Endothelial cell of umbilical vein (primary cell): ENCODE measurements around the gene MAP6. TPM values are rescaled to one million over a fixed set of nuclear protein-coding genes. Genes with fewer than 3 reads are reported as not detected.

ENCODE experiments used
- BruUV-seq: library from RNA; stranded (reverse); fragments of 400-500 nt; replicated peaks from 2 replicates; lab custom pipeline; 2021; lab: Mats Ljungman, UMichigan
- CTCF ChIA-PET: fragments of 300-600, 350-600 bp; sonication (Branson Sonifier 250); formaldehyde crosslinking; loops from one replicate; lab custom pipeline; 2021; ENCODE audit warnings: antibody characterized with exemption, inconsistent platforms; lab: Charles Lee
- POLR2A ChIA-PET: fragments of 300-600, 350-600 bp; sonication (Branson Sonifier 250); formaldehyde crosslinking; loops from one replicate; lab custom pipeline; 2021; ENCODE audit warnings: antibody characterized with exemption, inconsistent platforms; lab: Charles Lee
- DNase-seq: peaks from one replicate; pipeline ENCODE4 v3.0.0-alpha.2; 2011; ENCODE audit warnings: low read depth, low spot score
- FAIRE-seq: peaks from 2 replicates; lab custom pipeline; 2011; peaks lifted over from hg19 to GRCh38; lab: Jason Lieb, UNC
- H2AFZ ChIP-seq: 2 replicates; pipeline ENCODE4 v1.6.0; 2012; ENCODE audit warnings: low read depth, low read length, control low read depth, inconsistent platforms
- H3K27ac ChIP-seq: 2 replicates; pipeline ENCODE4 v1.5.1; 2011; ENCODE audit warnings: low read depth, mild to moderate bottlenecking, control low read depth, low read length, moderate library complexity; ENCODE audit not compliant: insufficient read depth
- H3K27me3 ChIP-seq, 2 experiments: 2 replicates each; pipeline versions ENCODE4 v1.6.0 to v1.6.1; 2011; ENCODE audit warnings: low read length in 2 of 2, mixed read lengths in 1 of 2; ENCODE audit not compliant: control insufficient read depth in 2 of 2, insufficient read depth in 2 of 2
- H3K36me3 ChIP-seq, 2 experiments: 2 replicates in 1 of 2; 3 replicates in 1 of 2; pipeline ENCODE4 v1.5.1; 2011; ENCODE audit warnings: low read length in 2 of 2, mild to moderate bottlenecking in 1 of 2, moderate library complexity in 1 of 2; ENCODE audit not compliant: control insufficient read depth in 2 of 2, insufficient read depth in 2 of 2; ENCODE audit errors: extremely low read depth in 1 of 2
- H3K4me1 ChIP-seq: 3 replicates; pipeline ENCODE4 v1.5.1; 2011; ENCODE audit warnings: mild to moderate bottlenecking, low read length; ENCODE audit not compliant: control insufficient read depth, insufficient read depth; ENCODE audit errors: extremely low read depth
- H3K4me2 ChIP-seq: 2 replicates; pipeline ENCODE4 v1.6.1; 2011; ENCODE audit warnings: low read length, control low read depth, mixed read lengths; ENCODE audit not compliant: insufficient read depth
- H3K4me3 ChIP-seq, 3 experiments: fragments of 200-600 bp in 1 of 3; sonication (generic), shearing (Covaris generic) in 1 of 3; replicated peaks in 1 of 3; 2 replicates each; pipeline ENCODE4 v1.5.1; 2011 to 2016; ENCODE audit warnings: control low read depth in 3 of 3, low read length in 3 of 3, mild to moderate bottlenecking in 2 of 3, inconsistent platforms in 1 of 3, low read depth in 1 of 3, moderate library complexity in 1 of 3; ENCODE audit not compliant: insufficient read depth in 1 of 3
- H3K79me2 ChIP-seq: 2 replicates; pipeline ENCODE4 v1.6.0; 2012; ENCODE audit warnings: low read length, inconsistent platforms; ENCODE audit not compliant: control insufficient read depth, insufficient read depth
- H3K9ac ChIP-seq: replicated peaks from 2 replicates; pipeline ENCODE3; 2011; ENCODE audit warnings: low read length, control low read depth; ENCODE audit not compliant: insufficient read depth; ENCODE audit errors: extremely low read depth
- H3K9me1 ChIP-seq: replicated peaks from 3 replicates; pipeline ENCODE4 v1.6.0; 2011; ENCODE audit warnings: mild to moderate bottlenecking, low read length; ENCODE audit not compliant: control insufficient read depth, insufficient read depth; ENCODE audit errors: extremely low read depth
- H3K9me3 ChIP-seq: replicated peaks from 2 replicates; pipeline ENCODE4 v1.5.1; 2012; ENCODE audit warnings: low read length, inconsistent platforms; ENCODE audit not compliant: control insufficient read depth, insufficient read depth
- H4K20me1 ChIP-seq: replicated peaks from 2 replicates; pipeline ENCODE3; 2011; ENCODE audit warnings: mild to moderate bottlenecking, low read length; ENCODE audit not compliant: control insufficient read depth, insufficient read depth; ENCODE audit errors: extremely low read depth
- EZH2 ChIP-seq: IDR thresholded peaks from 2 replicates; pipeline ENCODE4 v1.6.1; 2012; ENCODE audit warnings: borderline replicate concordance, low read depth, mild to moderate bottlenecking, moderate library complexity, low read length, inconsistent platforms; ENCODE audit not compliant: severe bottlenecking
- GATA2 ChIP-seq: IDR thresholded peaks from 2 replicates; pipeline ENCODE4 v1.7.0; 2011; ENCODE audit warnings: low read depth, mild to moderate bottlenecking, moderate library complexity, mixed read lengths, low read length; ENCODE audit not compliant: insufficient read length, insufficient read depth
- MYC ChIP-seq: IDR thresholded peaks from one replicate; pipeline ENCODE4 v1.6.1; 2011; ENCODE audit warnings: mild to moderate bottlenecking, low read depth, low read length
- POLR2A ChIP-seq: IDR thresholded peaks from 2 replicates; pipeline ENCODE4 v1.6.1; 2012; ENCODE audit warnings: low read depth, mild to moderate bottlenecking, control low read depth, low read length
- POLR2AphosphoS5 ChIP-seq: IDR thresholded peaks from 2 replicates; pipeline ENCODE4 v1.6.1; 2012; ENCODE audit warnings: low read depth, mild to moderate bottlenecking, control low read depth, low read length, moderate library complexity; ENCODE audit not compliant: insufficient read depth
- dilution Hi-C: fragments of 300-500 bp; cut with MboI; formaldehyde crosslinking; loops from one replicate; pipeline ENCODE4 v1.15.0; 2019; ENCODE audit warnings: low sequenced_read_pairs; ENCODE audit not compliant: extremely low pct_ligation_motif_present
- intact Hi-C: fragments of 100-400 bp; cut with micrococcal nuclease; formaldehyde crosslinking; loops from one replicate; pipeline ENCODE4 v1.10.0; 2022
- polyA plus RNA-seq, 4 experiments: library from polyadenylated mRNA; depleted of rRNA in 3 of 4; stranded (reverse) in 3 of 4; unstranded in 1 of 4; fragments of >200 nt; gene quantifications; 2 replicates each; pipeline versions ENCODE4 v1.2.1 to v1.2.3, GENCODE V29; 2011 to 2012; ENCODE audit warnings: missing spikeins in 1 of 4
- total RNA-seq: library from RNA; stranded (reverse); gene quantifications from 2 replicates; pipeline ENCODE4 v1.2.3, GENCODE V29; 2021
- TF ChIP-seq, protein P1 (sequence below): IDR thresholded peaks from 2 replicates; pipeline ENCODE4 v1.6.1; 2011; ENCODE audit not compliant: insufficient read depth, insufficient read length

MAP6 gene
- total and polyA plus RNA-seq, 2 donors (not counting 3 experiments of a cell fraction or from before 2014, with no cell fraction given) = 0.12 TPM; not detected in 1

DNA sequence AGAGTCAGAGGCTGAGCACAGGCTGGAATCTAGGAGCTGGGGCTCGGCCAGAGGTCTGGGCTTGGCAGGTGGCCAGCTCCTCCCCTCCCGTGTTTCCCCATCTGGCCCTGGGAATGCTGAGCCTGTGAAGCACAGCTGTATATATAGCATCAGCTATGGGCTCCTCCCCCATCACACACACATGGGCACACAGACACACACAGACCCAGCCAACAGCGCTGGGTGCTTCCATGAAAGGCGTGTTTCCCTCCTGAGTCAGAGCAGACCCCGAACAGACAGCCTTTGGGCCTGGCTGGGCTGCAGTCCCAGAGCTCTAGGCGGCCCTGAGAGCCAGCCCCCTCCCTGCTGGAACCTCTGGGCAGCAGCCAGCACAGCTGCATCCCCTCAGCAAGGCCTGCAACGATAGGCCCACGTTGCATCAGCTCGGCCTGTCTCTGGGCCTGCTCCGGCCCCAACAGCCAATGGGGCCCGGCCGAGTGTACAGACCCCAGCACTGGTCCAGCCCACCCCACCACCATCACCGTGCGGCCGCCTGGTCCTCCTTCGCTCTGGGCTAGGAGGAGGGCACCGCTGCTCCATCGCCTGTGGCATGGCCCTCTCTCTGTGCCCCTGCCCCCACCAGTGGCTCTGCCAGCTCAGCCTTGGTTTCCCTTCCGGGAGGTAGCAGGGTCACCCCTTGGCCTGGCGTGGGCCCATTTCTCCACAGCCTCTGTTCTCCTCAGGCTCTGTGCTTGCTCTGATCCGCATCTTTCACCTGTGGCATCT lies 114.4 kb downstream of the MAP6 start:
- Histone ChIP-seq H3K4me3 (no peak overlapping the region), H3K4me1 (peaks cover 29% of the 10 kb centered on the region), H2AFZ (no peak overlapping the region), H3K36me3 (no peaks in the 10 kb centered on the region), H4K20me1 (no peaks in the 10 kb centered on the region), H3K9me3 (no peaks in the 10 kb centered on the region), H3K4me2 (no peak overlapping the region), H3K79me2 (no peaks in the 10 kb centered on the region), H3K9ac (peak overlapping the region; percentile 10), H3K27ac (peak overlapping the region; percentile 37), H3K27me3 (no peaks in the 10 kb centered on the region), H3K9me1 (no peaks in the 10 kb centered on the region)
- intact Hi-C loops (loop anchor here (1.0 kb wide), 2 partner anchors 8 to 29 kb away; partner anchors contain the start of gene SERPINH1), dilution Hi-C loops (no loop called here)
- ChIA-PET CTCF (interaction anchor here (0.7 to 2.7 kb wide), 10 partner anchors 8 to 249 kb away, joined by 3 to 43 read pairs (median 6); partner anchors contain the start of gene SERPINH1), POLR2A (interaction anchor here (0.7 to 2.1 kb wide), 8 partner anchors 8 to 261 kb away, joined by 3 to 23 read pairs (median 4); partner anchors contain the start of gene SERPINH1)
- BruUV-seq = no TSS peak
- peak; percentile 99 for DNase-seq
- TF ChIP-seq POLR2A (peak; percentile 38), EZH2 (no peak), POLR2AphosphoS5 (peak; percentile 81)
- TF ChIP-seq, protein P1, sequence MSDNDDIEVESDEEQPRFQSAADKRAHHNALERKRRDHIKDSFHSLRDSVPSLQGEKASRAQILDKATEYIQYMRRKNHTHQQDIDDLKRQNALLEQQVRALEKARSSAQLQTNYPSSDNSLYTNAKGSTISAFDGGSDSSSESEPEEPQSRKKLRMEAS = peak; percentile 25
- peak; percentile 88 for FAIRE-seq

DNA sequence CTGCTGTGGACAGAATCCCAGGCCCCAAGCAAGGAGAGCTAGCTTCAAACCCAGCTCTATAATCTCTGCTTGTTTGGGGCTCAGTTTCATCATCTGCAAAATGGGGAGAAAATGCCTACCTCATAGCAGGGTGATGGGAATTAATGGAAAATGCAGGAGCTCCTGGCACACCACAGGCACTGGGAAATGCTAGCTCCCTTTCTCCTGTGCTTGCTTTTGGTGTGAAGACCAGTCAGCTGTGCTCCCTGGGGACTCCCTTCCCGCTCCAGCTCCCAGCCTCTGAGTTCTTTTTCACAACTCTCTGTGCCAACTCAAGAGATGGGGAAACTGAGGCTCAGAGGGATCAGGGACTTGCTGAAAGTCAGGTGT lies 115.0 kb downstream of the MAP6 start:
- H4K20me1 ChIP-seq = no peaks in the 10 kb centered on the region
- H3K27me3 ChIP-seq = no peaks in the 10 kb centered on the region
- no peak overlapping the region for H3K9ac ChIP-seq
- H3K27ac ChIP-seq = no peak overlapping the region
- dilution Hi-C loops (no loop called here), intact Hi-C loops (loop anchor here (1.0 kb wide), 2 partner anchors 8 to 29 kb away; partner anchors contain the start of gene SERPINH1)
- H3K4me3 ChIP-seq = no peak overlapping the region
- H3K4me1 ChIP-seq = peaks cover 24% of the 10 kb centered on the region
- H3K9me3 ChIP-seq = no peaks in the 10 kb centered on the region
- DNase-seq (no peak), FAIRE-seq (peak; percentile 26)
- H3K4me2 ChIP-seq = no peak overlapping the region
- CTCF ChIA-PET = interaction anchor here (0.7 to 2.7 kb wide), 10 partner anchors 9 to 250 kb away, joined by 3 to 43 read pairs (median 6); partner anchors contain the start of gene SERPINH1
- no peaks in the 10 kb centered on the region for H3K36me3 ChIP-seq
- no peaks in the 10 kb centered on the region for H3K9me1 ChIP-seq
- no peak for TF ChIP-seq GATA2
- no peak for TF ChIP-seq MYC
- TF ChIP-seq POLR2A = no peak
- no peak overlapping the region for H2AFZ ChIP-seq
- H3K79me2 ChIP-seq = no peaks in the 10 kb centered on the region
- TSS peak; percentile 82 for BruUV-seq
- POLR2A ChIA-PET = interaction anchor here (0.7 to 2.1 kb wide), 7 partner anchors 8 to 262 kb away, joined by 3 to 23 read pairs (median 6); partner anchors contain the start of gene SERPINH1
